HG03575 (cell line): ENCODE results near the gene STK24.

Experiments
- ATAC-seq: cut with Tn5 transposase; IDR thresholded peaks from one replicate; pipeline ENCODE4 v1.9.1; 2021; ENCODE audit not compliant: unreplicated experiment, insufficient number of reproducible peaks, low FRiP score; ENCODE audit errors: extremely low read depth

The STK24 gene

DNA sequence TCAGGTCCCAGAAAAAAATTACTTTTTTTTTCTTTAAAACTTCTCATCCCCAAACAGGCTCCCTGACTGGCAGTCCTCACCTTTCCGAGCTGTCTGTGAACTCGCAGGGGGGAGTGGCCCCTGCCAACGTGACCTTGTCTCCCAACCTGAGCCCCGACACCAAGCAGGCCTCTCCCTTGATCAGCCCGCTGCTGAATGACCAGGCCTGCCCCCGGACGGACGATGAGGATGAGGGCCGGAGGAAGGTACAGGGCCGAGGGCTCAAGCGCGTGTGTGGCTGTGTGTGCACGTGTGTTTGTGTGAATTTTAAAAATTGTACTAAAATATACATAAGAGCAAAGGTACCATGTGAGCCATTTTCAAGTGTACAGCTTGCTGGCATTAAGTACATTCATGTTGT lies 167.6 kb downstream of the STK24 start:
- ATAC-seq = no peak

DNA sequence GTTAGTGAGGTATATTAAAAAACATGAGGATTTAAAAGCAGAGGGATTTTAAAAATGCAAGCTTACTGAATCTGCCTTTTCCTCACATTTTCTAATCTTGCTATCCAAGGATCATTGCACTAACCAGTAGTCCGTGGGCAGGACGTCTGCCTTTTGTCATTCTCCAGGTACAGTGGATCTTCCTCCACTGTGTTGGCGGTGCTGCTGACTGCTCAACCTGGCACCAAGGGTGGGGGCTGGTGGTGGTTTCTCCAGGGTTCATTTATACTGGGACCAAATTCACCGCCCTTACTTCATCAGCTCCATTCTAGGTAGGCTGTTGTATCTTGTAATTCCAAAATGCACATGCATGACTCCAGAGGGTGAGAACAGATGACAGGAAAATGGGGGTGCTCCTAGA lies 169.3 kb downstream of the STK24 start:
- no peak for ATAC-seq

DNA sequence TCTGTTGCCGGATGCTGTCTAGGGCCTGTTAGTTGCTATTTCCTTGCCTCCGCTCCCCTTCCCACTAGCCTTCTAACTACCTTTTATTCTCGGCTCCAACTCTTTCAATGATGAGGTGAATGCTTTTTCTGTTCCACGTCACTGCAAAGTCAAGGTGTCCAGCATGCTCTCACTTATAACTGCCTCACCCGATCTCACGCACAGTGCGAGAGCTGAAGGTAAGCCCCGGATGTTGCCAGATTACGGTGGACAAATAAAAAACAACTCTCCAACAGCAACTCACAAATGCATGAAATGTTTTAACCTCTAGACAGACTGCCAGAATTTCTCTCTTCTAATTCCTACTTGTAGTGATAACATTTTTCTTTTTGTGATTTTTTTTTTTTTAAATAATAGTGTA lies 169.9 kb downstream of the STK24 start:
- ATAC-seq = no peak

DNA sequence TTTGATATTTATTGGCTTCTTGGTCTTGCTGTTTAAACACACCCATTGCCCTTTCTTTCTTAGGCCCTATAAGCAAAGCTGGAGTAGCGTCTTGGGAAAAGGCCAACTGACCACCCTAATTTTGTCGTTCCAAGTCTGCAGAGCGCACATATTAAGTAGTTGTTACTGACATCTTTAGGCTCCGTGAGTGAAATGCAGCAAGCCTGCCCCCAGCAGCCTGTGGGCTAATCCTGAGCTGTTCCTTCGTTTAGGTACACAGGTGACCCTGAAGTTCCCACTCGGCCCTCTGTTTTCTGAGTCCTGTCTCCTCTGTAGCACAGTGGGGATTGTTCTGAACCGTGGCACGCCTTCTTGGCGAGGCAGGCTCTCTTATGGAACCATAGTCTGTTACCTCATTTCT lies 170.5 kb downstream of the STK24 start:
- ATAC-seq = no peak

DNA sequence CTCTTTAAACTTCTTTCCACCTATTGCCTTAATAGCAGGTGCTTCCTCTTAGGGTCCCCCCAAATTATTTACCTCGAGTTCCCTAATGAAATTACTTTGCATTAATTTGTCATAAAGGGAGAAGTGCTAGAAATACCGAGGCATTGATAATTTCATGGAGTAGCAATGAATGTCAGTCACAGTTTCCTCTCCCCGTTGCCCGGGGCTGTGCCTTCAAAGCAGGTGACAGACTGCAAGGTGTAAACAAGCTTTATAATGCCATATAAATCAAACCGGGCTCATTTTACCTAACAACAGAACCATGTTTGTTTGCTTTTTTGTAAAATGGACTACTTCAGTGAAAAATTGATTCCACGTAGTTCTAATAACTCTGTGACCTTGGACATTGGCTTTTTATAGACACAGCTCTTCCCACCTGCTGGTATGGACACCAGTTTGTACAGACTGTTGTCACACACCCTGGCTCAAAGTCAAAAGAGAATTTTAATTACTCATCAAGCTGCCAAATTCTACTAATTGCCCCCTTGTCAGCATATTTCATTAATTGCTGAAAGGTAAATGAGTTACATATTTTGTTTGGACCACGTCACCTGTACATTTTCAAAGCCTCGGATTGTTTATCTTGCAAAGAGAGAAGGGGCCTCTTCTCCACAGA lies 171.1 kb downstream of the STK24 start:
- no peak for ATAC-seq

DNA sequence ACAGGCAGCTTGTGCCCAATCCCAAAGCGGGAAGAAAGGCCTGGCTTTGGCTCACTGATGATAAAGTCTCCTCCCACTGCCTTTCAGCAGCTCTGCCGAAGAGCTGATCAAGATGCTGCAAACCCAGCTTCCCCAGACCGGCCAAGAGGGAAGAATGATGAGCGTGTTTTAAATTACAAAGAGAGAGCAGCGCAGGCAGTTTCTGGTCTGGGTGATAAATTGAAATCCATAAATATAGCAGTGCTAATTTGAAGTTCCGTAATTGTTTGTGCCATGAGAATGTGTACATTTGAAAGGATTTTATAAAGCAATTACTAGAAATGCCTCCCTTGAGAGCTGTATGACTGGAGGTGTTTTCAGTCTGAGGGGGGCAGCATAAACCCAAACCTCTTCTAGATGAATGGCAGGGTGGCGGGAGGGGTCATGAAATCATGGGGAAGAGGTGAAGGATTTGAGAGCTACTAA lies 171.8 kb downstream of the STK24 start:
- no peak for ATAC-seq

DNA sequence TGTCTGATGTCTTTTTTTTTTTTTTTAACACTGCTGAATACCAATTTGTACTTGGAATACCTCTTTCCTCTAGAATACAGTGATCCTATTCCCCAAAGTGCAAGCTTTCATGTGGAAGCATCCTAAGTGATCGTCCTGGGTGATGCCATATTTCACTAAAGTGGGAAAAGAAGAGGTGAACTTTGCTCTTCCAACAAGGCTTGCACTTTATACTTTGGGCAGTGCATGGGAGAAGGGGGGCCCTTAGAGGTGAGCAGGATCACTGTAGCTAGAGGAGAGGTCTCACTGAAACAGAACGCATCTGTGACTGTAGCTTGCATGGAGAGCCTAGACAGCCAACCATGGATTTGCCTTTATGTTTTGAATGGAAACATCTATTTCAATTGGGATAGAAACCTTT lies 173.8 kb downstream of the STK24 start:
- no peak for ATAC-seq

DNA sequence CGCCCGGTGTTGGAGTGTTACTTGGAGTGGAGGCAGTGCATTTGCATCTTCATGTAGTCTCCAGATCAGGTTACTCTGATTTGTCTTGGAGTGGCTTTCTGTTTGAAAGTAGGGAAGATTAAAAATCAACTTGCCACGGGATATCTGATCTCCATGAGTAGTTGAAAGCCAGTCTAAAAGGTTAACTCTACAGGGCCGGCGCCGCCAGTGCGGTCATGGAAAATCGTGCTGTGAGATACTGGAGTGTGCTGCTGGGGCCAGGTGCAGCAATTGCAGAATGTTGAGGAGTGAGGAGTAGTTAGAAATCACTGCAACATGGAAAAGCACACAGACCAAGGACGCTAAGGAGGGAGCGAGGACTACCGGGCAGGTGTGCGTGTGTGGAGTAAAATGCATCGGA lies 175.0 kb downstream of the STK24 start:
- no peak for ATAC-seq

DNA sequence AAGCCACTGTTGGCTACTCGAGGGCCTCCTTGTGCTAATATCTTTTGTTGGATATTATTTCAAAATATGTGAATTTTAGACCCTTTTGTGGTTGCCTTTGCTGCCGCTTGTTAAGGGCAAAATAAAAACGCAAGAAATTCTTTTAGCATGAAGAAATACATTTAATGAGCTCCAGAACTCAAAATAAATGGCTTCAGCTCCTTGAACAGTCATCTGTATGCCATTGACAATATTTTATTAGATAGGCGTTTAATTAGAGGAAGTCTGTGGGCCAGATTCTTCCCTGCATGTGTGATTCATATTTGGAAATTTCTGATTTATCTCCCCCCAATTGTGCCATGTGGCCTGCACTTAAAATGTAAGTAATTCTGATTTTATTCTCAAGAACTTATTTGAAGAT lies 177.2 kb downstream of the STK24 start:
- no peak for ATAC-seq

DNA sequence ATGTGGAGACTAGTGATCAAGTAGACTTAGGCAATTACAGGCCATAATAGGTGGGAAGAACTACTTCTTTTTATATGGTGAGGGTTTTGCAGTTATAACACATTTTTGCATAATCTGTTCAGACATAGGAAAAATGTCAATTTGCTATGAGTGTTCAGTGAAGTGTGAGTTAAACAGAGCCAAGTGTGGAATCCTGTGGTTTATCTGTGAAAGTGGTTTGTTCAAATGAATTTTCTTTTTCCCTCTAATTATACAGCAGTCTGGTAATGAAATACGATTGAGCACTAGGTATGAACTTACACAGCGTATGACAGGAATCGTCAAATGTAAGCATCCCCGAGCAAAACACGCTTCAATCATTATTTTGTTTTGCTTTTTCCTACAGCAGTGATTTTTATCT lies 178.3 kb downstream of the STK24 start:
- no peak for ATAC-seq

DNA sequence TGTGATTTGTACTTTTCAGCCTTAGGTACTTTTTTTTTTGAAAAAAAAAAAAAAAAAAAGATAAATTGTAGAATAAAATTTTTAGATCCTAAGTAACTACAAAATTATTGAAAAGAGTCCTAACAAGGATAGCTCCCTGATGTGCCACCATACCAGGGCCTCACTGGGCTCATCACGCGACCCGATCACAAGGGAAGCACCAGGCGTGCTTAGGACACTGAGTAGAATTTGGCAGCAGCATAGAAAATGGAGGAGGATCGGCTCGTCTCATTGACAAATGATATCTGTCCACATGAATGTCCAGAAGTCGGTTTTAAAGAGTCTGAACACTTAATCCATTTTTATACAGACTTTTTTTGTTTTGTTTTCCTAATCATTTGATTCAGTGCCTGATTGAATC lies 179.0 kb downstream of the STK24 start:
- no peak for ATAC-seq

DNA sequence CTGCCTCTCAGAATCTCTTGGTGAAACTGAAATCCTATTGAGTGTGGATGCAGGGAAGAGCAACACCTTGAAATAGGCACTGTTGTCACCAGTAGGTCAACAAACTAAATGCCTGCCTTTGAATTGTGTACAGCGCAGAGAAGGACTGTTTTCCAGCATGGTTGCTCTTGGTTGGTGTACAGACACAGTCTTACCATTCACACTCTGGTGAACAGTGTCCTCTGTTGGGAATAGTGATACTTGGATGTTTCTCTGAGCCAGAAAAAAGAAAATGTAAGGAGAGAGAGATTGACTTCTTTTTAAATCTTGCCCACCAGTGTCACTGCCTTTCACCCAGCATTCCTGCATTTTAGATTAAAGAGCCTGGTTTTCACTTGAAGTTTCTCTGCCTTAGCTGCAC lies 179.7 kb downstream of the STK24 start:
- no peak for ATAC-seq

DNA sequence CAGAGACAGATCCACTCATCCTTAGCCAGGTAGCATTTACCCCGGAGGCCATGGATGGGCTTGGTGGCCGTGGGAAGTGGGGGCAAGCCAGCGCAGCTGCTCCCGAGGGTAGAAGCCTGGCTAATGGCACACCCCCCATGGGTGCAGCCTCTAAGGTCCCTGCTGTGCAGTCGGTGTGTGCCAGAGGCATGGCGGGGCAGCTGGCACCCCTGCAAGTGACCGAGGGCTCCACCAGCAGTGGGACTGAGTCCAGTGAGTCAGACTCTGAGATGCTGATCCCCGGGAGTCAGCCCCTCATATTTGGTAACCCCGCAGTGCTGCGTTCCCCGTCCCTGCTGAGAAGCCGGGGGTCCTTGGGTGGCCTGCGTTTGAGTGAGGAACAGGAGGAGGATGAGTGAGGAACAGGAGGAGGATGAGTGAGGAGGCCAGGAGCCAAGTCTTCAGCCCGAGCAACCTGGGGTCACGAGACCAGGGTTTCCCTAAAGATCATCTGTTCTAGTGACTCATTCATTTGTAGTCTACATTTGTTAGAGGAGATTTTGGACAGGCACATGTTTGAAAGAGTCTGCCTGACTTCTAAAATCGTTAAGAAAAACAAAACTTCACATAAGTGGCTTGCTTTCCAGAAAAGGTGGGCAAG lies 180.7 kb downstream of the STK24 start:
- ATAC-seq = no peak
